Stomach (tissue), 4 donors: ENCODE measurements around the gene DGKK.

Experiments used
- CTCF ChIP-seq, 7 experiments: fragments of 450-650 bp in 4 of 7; fragments of 200-600 bp in 3 of 7; sonication (generic) in 3 of 7; IDR thresholded peaks; one replicate each; pipeline ENCODE4 v1.5.1; 2016 to 2019; ENCODE audit warnings: antibody characterized with exemption in 7 of 7, control low read depth in 2 of 7, mild to moderate bottlenecking in 1 of 7
- EP300 ChIP-seq: sonication (generic); formaldehyde crosslinking; IDR thresholded peaks from one replicate; pipeline ENCODE4 v1.6.1; 2017; ENCODE audit warnings: antibody characterized with exemption

GRCh38 chrX:50333308-50333707, 137.3 kb downstream of the DGKK start:
- TF ChIP-seq EP300 (no peak), CTCF (IDR thresholded peaks at IDR 0.05) (no peak)
